WTC11 (cell line): Measurements from ENCODE around the gene SLCO1C1. TPM values are rescaled to one million over a fixed set of nuclear protein-coding genes. Genes with fewer than 3 reads are reported as not detected.

Experiments used
- ATAC-seq: fragments of 200-7000 bp; cut with Tn5 transposase; 2 replicates; pipeline ENCODE4 v1.10.0; 2021; ENCODE audit warnings: mild to moderate bottlenecking, moderate library complexity
- CTCF ChIA-PET: fragments of 300-600 bp; sonication (Branson Sonifier 250); formaldehyde crosslinking; loops from one replicate; lab custom pipeline; 2021; ENCODE audit warnings: antibody characterized with exemption; lab: Charles Lee
- POLR2A ChIA-PET: fragments of 350-600 bp; sonication (Branson Sonifier 250); formaldehyde crosslinking; loops from one replicate; lab custom pipeline; 2021; ENCODE audit warnings: antibody characterized with exemption; lab: Charles Lee
- DNase-seq: peaks from one replicate; pipeline ENCODE4 v3.0.0; 2021; ENCODE audit warnings: low spot score
- H3K27ac Mint-ChIP-seq: 2 replicates; pipeline ENCODE4 v1.8.0; 2021; ENCODE audit warnings: mixed read lengths
- H3K27me3 Mint-ChIP-seq: 2 replicates; pipeline ENCODE4 v1.8.0; 2021; ENCODE audit warnings: low read depth, mild to moderate bottlenecking, moderate library complexity, mixed read lengths
- H3K36me3 Mint-ChIP-seq: 2 replicates; pipeline ENCODE4 v1.8.0; 2021; ENCODE audit warnings: mixed read lengths
- H3K4me1 Mint-ChIP-seq: 2 replicates; pipeline ENCODE4 v1.8.0; 2022; ENCODE audit warnings: mixed read lengths
- H3K4me3 Mint-ChIP-seq: 2 replicates; pipeline ENCODE4 v1.8.0; 2021; ENCODE audit warnings: mild to moderate bottlenecking, moderate library complexity, mixed read lengths
- H3K9me3 Mint-ChIP-seq: 2 replicates; pipeline ENCODE4 v1.8.0; 2021; ENCODE audit warnings: mixed read lengths
- ARID4B ChIP-seq: sonication (generic); formaldehyde crosslinking; IDR thresholded peaks from 2 replicates; pipeline ENCODE4 v1.8.0; 2023; ENCODE audit warnings: missing genetic modification reagents, mild to moderate bottlenecking, borderline replicate concordance
- E2F4 ChIP-seq: sonication (generic); formaldehyde crosslinking; IDR thresholded peaks from 2 replicates; pipeline ENCODE4 v1.8.1; 2022; ENCODE audit warnings: low read depth, mild to moderate bottlenecking, moderate library complexity, missing genetic modification reagents, borderline replicate concordance
- ERG ChIP-seq: fragments of 250-450 bp; sonication (Bioruptor Pico); IDR thresholded peaks from 2 replicates; pipeline ENCODE4 v1.8.0; 2021; ENCODE audit warnings: mild to moderate bottlenecking
- ESRRA ChIP-seq: sonication (generic); formaldehyde crosslinking; IDR thresholded peaks from 2 replicates; pipeline ENCODE4 v1.8.1; 2022; ENCODE audit warnings: mild to moderate bottlenecking, missing genetic modification reagents, borderline replicate concordance
- FOXK1 ChIP-seq: sonication (generic); formaldehyde crosslinking; IDR thresholded peaks from 2 replicates; pipeline ENCODE4 v1.8.0; 2022; ENCODE audit warnings: mild to moderate bottlenecking, moderate library complexity, missing genetic modification reagents
- FOXP4 ChIP-seq: sonication (generic); formaldehyde crosslinking; IDR thresholded peaks from 2 replicates; pipeline ENCODE4 v1.8.0; 2022; ENCODE audit warnings: mild to moderate bottlenecking, missing genetic modification reagents
- GTF2I ChIP-seq: fragments of 250-450 bp; sonication (Bioruptor Pico); conservative IDR thresholded peaks from 2 replicates; pipeline ENCODE4 v1.4.0; 2021; ENCODE audit warnings: mild to moderate bottlenecking
- HMGXB4 ChIP-seq: sonication (generic); formaldehyde crosslinking; IDR thresholded peaks from 2 replicates; pipeline ENCODE4 v1.8.1; 2023; ENCODE audit warnings: mild to moderate bottlenecking, moderate library complexity, missing genetic modification reagents
- JUN ChIP-seq: sonication (generic); formaldehyde crosslinking; IDR thresholded peaks from 2 replicates; pipeline ENCODE4 v1.8.0; 2023; ENCODE audit warnings: mild to moderate bottlenecking, missing genetic modification reagents
- MLX ChIP-seq: sonication (generic); formaldehyde crosslinking; IDR thresholded peaks from 2 replicates; pipeline ENCODE4 v1.8.1; 2023; ENCODE audit warnings: mild to moderate bottlenecking, missing genetic modification reagents, moderate library complexity
- NFE2L1 ChIP-seq: sonication (generic); formaldehyde crosslinking; IDR thresholded peaks from 2 replicates; pipeline ENCODE4 v1.8.1; 2023; ENCODE audit warnings: missing genetic modification reagents
- NR2C2 ChIP-seq: sonication (generic); formaldehyde crosslinking; IDR thresholded peaks from 2 replicates; pipeline ENCODE4 v1.8.0; 2022; ENCODE audit warnings: mild to moderate bottlenecking, missing genetic modification reagents
- RELA ChIP-seq: sonication (generic); formaldehyde crosslinking; IDR thresholded peaks from 2 replicates; pipeline ENCODE4 v1.8.1; 2022; ENCODE audit warnings: missing genetic modification reagents, mild to moderate bottlenecking, borderline replicate concordance
- SMAD4 ChIP-seq: sonication (generic); formaldehyde crosslinking; IDR thresholded peaks from 2 replicates; pipeline ENCODE4 v1.8.0; 2022; ENCODE audit warnings: mild to moderate bottlenecking, missing genetic modification reagents
- TP53 ChIP-seq: sonication (generic); formaldehyde crosslinking; IDR thresholded peaks from 2 replicates; pipeline ENCODE4 v1.8.1; 2023; ENCODE audit warnings: mild to moderate bottlenecking, missing genetic modification reagents
- ZNF219 ChIP-seq: sonication (generic); formaldehyde crosslinking; IDR thresholded peaks from 2 replicates; pipeline ENCODE4 v1.8.0; 2023; ENCODE audit warnings: missing genetic modification reagents, mild to moderate bottlenecking, borderline replicate concordance
- ZNF263 ChIP-seq: sonication (generic); formaldehyde crosslinking; IDR thresholded peaks from 2 replicates; pipeline ENCODE4 v1.8.1; 2022; ENCODE audit warnings: low read depth, mild to moderate bottlenecking, moderate library complexity, missing genetic modification reagents
- ZNF416 ChIP-seq: fragments of 250-450 bp; sonication (Bioruptor Pico); IDR thresholded peaks from 2 replicates; pipeline ENCODE4 v1.9.0; 2021; ENCODE audit warnings: mild to moderate bottlenecking, inconsistent platforms
- total RNA-seq: library from RNA; stranded (reverse); gene quantifications from 3 replicates; pipeline ENCODE4 v1.2.3, GENCODE V29; 2021

SLCO1C1 gene
- total RNA-seq, 1 experiment from 2014 or later: not detected

GRCh38 chr12:20653871-20654270 lies 41.3 kb upstream of the SLCO1C1 start:
- ATAC-seq (no peak), DNase-seq (no peak)
- TF ChIP-seq ZNF219 (CRISPR knock-in tag) (no peak), NR2C2 (no peak), FOXP4 (no peak), SMAD4 (CRISPR knock-in tag) (no peak), TP53 (CRISPR knock-in tag) (no peak), ERG (CRISPR knock-in tag) (no peak), FOXK1 (CRISPR knock-in tag) (no peak), NFE2L1 (CRISPR knock-in tag) (no peak), ZNF416 (CRISPR knock-in tag) (no peak), MLX (CRISPR knock-in tag) (no peak), E2F4 (CRISPR knock-in tag) (no peak), HMGXB4 (CRISPR knock-in tag) (no peak), JUN (CRISPR knock-in tag) (no peak), ESRRA (CRISPR knock-in tag) (no peak), RELA (CRISPR knock-in tag) (no peak), GTF2I (CRISPR knock-in tag) (no peak), ARID4B (CRISPR knock-in tag) (no peak), ZNF263 (CRISPR knock-in tag) (no peak)
- H3K36me3 Mint-ChIP-seq: no peaks in the 10 kb centered on the region
- H3K4me3 Mint-ChIP-seq: no peak overlapping the region
- CTCF ChIA-PET: no interaction called here
- peaks cover 4% of the 10 kb centered on the region; the same call in 1 of the 2 replicates for H3K9me3 Mint-ChIP-seq
- POLR2A ChIA-PET: no interaction called here
- H3K27ac Mint-ChIP-seq: no peak overlapping the region
- H3K27me3 Mint-ChIP-seq: no peaks in the 10 kb centered on the region
- peaks cover 13% of the 10 kb centered on the region for H3K4me1 Mint-ChIP-seq
